ES-I3 (cell line): Measurements from ENCODE around the gene CAMTA1.

Experiments
- H3K36me3 ChIP-seq: 2 replicates; pipeline ENCODE4 v1.6.1; 2013; ENCODE audit warnings: mild to moderate bottlenecking, low read length, control low read depth, moderate library complexity; ENCODE audit not compliant: insufficient read depth
- H3K4me1 ChIP-seq: 2 replicates; pipeline ENCODE4 v1.6.1; 2013; ENCODE audit warnings: mild to moderate bottlenecking, control low read depth, low read length; ENCODE audit not compliant: insufficient read depth
- H3K9ac ChIP-seq: 2 replicates; pipeline ENCODE4 v1.6.1; 2013; ENCODE audit warnings: low read depth, mild to moderate bottlenecking, low read length, moderate library complexity
- H3K9me3 ChIP-seq: 2 replicates; pipeline ENCODE4 v1.6.1; 2013; ENCODE audit warnings: mild to moderate bottlenecking, low read length, moderate library complexity; ENCODE audit not compliant: control insufficient read depth, insufficient read depth

The CAMTA1 gene

DNA sequence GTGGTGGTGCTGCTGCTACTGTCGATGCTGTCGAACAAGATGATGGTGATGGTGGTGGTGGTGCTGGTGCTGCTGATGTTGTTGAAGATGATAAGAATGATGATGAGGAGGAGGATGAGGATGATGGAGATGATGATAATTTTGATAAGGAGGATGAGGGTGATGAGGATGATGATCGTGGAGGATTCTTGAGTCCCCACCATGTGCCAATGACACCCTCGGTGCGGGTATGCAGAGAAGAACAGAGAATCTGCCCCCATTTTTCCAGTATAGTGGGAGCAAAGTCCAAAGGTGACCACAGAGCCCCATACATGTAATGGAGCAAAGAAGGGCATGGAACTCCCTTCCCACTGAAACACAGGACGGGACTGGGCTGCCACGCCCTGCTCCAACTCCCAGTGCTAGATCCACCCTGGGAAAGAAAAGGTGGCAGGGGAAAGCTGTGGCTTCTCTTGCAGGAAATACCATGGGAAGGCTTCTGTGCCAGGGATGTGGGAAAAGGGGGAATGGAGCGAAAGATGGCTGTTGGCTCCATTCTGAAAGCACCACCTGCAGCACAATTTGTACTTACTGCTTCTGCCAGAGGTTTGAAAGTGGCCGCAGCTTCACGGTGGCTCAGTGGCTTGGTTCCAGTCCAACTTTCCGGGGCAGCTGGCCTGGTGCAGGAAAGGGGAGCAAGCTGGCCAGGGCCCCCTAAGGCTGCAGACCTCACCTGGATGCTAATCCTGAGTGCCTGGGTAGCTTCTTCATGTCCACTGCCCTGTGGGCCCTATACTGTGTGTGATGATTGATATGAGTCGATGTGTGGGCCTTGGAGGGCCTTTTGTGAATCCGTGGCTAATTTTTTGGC, 598.6 kb downstream of the CAMTA1 start:
- Histone ChIP-seq H3K9ac (no peak overlapping the region), H3K9me3 (no peaks in the 10 kb centered on the region), H3K36me3 (no peaks in the 10 kb centered on the region), H3K4me1 (peaks cover 18% of the 10 kb centered on the region)

DNA sequence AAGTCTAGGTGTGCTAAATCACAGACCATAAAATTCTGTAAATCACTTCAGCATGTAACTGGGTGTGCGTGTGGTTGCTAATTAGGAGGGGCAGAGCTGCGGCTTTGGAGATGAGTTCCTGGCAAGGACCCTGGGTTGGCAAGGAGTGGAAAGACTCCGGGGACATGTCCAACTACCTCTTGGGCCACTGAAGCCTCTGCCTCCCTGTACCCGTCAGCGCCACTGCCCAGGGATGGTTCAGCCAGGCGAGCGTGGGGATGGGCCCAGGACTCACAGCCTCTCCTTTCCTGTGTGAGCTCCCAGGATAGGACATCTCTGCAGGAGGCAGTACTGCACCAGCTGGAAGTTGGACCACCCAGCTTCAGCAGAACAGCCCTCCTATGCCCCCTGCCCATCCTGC, 599.4 kb downstream of the CAMTA1 start:
- no peaks in the 10 kb centered on the region for H3K36me3 ChIP-seq
- no peaks in the 10 kb centered on the region for H3K9me3 ChIP-seq
- no peak overlapping the region for H3K9ac ChIP-seq
- peaks cover 14% of the 10 kb centered on the region for H3K4me1 ChIP-seq

DNA sequence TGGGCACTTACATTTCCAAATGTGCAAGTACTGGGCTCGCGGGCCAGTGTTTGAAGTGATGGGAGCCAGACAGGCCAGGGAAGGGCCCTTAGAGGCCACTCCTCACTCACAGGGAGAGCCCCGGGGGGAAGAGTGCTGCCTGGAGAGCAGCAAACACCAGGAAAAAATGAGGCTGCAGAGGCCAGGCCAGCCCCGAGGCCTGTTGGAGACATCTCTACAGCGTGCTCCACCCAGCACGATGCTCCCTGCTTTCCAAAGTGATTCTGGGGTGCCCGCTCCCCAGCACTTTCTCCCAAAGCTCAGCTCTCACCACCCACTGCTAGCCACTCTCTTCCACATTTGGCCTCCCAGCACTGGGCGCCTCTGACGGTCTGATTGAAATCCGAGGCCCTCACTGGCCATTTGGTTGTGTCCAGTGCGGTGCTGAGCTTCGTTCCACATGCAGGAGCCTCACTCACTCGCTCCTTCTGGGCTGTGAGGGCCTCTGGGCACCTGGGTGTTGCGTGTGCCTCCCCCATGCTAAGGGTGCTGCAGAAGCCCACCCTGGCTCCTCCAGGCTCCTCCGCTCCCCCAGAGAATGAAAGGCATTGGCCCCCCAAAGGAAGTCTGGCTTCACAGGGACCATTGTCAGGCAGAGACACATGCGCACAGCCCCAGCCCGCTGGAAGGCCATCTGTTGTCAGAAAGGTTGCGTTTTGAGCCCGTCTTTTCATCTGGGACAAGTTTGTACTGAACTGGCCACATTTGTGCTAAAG, 600.4 kb downstream of the CAMTA1 start:
- no peaks in the 10 kb centered on the region for H3K9me3 ChIP-seq
- peaks cover 8% of the 10 kb centered on the region; the same call in 1 of the 2 replicates for H3K4me1 ChIP-seq
- no peak overlapping the region for H3K9ac ChIP-seq
- no peaks in the 10 kb centered on the region for H3K36me3 ChIP-seq

DNA sequence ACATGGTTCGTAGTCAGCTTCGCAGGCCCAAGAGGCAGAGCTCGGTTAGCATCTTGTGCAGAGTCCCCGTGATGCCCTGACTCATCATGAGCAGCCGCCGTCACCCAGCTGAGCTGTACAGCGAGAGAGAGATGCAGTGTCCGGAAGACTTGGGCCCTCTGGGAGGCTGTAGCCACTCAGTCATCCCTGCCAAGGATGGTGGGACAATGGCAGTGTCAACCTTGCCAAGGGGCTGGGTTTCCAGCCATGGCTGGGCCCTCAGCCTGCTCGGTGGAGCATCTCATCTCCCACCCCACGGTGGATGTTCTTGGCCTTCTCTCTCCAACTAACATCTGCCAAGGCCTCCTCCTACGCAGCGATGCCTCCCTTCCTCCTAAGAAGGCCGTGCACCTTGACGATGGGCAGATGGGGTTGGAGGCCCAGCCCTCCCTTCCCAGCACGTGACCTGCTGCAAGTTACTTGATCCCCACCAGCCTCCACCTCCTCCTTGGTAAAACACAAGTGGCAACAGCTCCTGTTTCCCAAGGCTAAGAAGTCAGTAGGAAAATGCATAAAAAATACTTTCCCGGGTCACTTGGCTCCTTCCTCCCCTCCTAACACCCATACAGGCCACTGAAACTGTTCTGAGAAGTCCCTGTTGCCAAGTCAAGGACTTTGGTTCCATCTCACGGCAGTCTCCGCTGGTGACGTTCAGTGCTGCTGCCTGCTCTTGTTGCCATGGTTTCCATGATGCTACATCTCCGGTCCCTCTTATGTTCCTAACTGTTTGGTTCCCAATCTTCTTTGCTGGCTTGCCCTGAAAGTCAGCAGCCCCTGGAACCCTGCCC, 601.2 kb downstream of the CAMTA1 start:
- Histone ChIP-seq H3K4me1 (peaks cover 6% of the 10 kb centered on the region; the same call in 1 of the 2 replicates), H3K9me3 (no peaks in the 10 kb centered on the region), H3K9ac (no peak overlapping the region), H3K36me3 (no peaks in the 10 kb centered on the region)

DNA sequence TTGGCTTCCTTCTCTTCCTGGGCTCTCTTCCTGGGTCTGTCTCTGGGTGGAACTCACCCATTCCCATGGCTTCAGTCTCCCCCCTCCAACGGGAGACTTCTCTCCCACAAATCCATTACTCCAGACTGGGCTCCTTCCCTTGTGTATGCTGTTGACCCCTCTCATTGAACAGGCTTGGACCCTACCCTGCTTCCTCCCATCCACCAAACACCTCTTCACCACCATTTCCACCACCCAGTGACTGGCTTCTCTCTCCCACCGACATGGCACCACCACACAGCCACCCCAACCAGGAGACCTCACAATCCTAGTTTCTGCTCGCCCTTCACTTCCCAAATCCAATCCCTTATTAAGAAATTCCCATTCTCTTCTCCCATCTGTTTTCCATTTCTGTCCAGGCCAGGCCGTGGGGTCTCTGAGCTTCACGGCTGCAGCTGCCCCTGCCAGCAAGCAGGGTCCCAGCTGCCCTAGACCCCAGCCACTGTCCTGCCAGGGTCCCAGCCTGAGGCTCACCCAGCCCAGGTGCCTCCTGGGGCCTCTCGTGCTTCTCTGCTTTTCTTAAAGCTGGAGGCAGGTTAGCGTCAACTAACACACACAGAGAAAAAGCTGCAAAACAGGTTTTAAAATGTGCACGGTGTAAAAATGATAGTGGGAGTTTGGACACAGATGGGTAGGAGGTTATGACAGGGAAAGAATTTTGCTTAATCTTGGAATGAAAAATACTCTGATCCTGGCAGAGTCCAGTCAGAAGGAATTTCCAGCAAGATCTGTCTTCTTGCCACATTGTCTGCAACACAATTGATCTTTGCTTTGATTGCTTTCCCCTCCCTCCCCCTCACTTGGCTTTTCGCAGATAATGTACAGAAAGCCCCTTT, 602.0 kb downstream of the CAMTA1 start:
- H3K4me1 ChIP-seq = peaks cover 6% of the 10 kb centered on the region; the same call in 1 of the 2 replicates
- no peaks in the 10 kb centered on the region for H3K9me3 ChIP-seq
- no peaks in the 10 kb centered on the region for H3K36me3 ChIP-seq
- no peak overlapping the region for H3K9ac ChIP-seq

DNA sequence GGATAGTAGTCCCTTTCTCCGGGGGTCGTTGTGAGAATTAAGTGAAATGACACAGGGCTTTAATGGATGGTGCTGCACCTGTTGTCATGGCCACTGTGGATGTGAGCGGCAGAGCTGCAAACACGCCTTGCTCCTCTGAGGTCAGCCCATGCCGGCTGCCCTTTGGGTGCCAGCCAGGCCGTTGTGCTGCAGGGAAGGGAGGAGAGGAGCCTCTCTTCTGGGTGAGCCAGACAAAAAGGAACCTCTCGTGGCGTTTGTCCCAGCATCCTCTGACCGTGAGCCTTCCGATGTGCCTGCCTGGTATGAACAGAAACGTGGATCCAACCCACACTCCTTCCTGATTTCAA, 602.9 kb downstream of the CAMTA1 start:
- H3K4me1 ChIP-seq = peaks cover 6% of the 10 kb centered on the region; the same call in 1 of the 2 replicates
- H3K9me3 ChIP-seq = no peaks in the 10 kb centered on the region
- H3K9ac ChIP-seq = no peak overlapping the region
- H3K36me3 ChIP-seq = no peaks in the 10 kb centered on the region

DNA sequence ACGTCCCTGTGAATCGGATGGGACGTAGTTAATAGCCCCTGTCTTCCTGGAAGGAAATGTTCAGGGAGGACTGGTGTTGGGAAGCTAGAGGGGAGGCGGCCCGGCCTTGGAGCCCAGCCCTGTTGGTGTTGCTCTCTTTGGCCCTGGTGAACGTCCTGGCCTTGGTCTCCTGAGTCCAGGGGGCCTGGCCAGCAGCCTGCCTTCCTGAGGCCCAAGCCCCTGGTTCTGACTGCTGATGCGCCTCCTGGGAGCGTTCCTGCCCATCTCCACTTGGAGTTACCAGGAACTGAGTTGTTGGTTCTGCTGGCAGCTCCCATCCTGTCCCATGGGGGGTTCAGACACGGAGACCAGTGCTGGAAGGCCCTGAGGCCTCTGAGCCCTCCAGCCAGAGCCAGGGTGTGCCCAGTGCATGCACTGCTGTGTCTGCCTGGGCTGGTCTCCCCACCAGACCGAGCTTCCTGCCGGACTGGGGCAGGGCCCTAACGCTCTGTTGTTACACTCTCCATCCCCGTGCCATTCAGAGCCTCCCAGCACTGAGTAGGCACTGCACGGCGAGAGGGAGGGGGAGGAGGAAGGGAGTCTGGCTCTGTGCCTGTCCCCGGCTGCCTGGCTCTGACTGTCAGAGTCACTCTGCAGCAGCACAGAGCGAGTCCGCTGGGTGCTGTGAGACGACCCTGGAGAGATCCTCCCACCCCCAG, 603.4 kb downstream of the CAMTA1 start:
- H3K36me3 ChIP-seq = no peaks in the 10 kb centered on the region
- H3K9ac ChIP-seq = no peak overlapping the region

DNA sequence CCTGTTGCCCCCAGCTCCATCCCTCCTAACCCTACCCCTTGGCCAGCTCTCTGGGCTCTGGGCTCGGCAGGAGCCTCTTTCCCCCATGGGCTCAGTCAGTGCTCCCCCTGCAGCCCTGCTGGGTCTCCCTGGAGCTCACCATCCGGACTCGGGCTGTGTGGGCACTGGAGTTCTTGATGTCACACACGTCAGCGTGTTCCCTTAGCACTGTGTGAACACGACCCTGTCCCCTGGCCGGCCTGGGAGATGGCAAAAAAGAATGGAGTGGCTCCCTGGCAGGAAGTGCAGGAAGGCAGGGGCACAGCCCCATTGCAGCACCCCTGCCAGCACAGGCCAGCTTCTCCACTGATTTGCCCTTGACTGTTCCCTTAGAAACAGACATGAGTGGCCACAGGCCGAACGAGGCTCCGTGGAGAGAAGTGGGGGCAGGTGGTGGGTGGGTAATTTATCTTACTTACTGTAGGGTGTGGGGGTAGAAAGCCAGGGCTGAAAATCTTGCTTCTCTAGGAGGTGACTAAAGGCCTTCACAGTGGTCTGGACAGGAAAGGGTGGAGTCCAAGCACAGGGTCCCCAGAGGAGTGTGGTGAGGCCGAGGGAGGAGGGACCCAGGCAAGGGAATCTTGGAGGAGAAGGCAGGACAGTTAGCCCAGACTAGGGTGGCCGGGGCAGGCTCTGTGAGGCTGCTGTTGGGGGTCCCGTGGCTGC, 604.1 kb downstream of the CAMTA1 start:
- H3K9ac ChIP-seq = no peak overlapping the region
- no peaks in the 10 kb centered on the region for H3K9me3 ChIP-seq
- H3K36me3 ChIP-seq = no peaks in the 10 kb centered on the region
- H3K4me1 ChIP-seq = peaks cover 6% of the 10 kb centered on the region; the same call in 1 of the 2 replicates

More for the DNA sequence above, 603.4 kb downstream of the CAMTA1 start:
- peaks cover 6% of the 10 kb centered on the region; the same call in 1 of the 2 replicates for H3K4me1 ChIP-seq
- no peaks in the 10 kb centered on the region for H3K9me3 ChIP-seq

DNA sequence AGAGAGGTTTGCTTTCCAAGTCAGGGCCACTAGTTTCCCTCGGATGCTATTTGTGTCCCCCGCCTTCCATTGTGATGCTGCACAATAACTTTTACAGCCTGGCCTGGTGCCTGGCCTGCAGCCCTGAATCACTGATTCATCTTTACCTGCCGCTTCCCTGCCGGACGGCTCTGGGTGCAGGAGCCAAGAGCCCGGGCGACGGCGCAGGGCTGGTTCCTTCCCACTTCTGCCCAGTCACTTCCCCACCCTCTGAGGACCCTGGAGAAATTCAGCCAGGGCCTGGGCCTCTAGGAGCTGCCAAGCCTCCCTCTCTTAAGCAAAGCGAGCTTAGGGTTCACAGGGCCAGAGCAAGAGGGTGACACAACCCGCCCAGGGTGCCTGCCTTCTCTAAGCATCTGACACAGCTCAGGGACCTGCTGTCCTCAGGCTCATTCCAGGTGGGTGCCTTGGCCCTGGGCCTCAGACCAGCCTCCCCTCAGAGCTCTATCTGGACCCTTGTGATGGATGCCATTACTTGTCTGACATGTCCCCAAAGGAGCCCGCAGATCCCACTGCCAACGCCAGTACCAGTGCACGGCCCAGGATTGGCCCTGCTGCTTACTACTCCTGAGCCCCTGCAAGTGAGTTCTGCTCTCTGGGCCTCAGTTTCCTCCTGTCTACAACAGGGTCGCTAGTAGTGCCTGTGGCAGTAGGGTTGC, 604.8 kb downstream of the CAMTA1 start:
- Histone ChIP-seq H3K4me1 (peaks cover 6% of the 10 kb centered on the region; the same call in 1 of the 2 replicates), H3K9ac (no peak overlapping the region)

DNA sequence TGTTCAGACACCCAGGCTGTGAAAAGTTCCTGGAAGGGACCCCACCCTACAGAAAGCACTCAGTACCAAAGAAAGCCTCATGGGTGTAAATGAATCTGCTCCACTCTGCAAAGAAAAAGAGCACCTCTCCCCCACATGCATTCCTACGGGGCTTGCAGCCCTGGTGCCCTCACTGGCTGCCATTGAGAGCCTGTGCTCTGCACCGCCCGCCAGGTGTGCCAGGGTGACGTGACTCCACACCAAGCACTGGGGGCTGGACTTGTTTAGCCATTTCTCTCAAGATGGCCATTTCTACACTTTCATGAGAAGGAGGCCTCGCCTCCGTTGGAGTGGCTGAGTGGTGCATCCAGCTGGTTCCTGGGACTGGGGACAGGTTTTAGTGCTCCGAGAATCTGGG, 605.3 kb downstream of the CAMTA1 start:
- peaks cover 3% of the 10 kb centered on the region; the same call in 1 of the 2 replicates for H3K9me3 ChIP-seq
- no peaks in the 10 kb centered on the region for H3K36me3 ChIP-seq
- H3K9ac ChIP-seq = no peak overlapping the region
- H3K4me1 ChIP-seq = peaks cover 6% of the 10 kb centered on the region; the same call in 1 of the 2 replicates

More for the DNA sequence above, 604.8 kb downstream of the CAMTA1 start:
- Histone ChIP-seq H3K9me3 (peaks cover under 1% of the 10 kb centered on the region; the same call in 1 of the 2 replicates), H3K36me3 (no peaks in the 10 kb centered on the region)

DNA sequence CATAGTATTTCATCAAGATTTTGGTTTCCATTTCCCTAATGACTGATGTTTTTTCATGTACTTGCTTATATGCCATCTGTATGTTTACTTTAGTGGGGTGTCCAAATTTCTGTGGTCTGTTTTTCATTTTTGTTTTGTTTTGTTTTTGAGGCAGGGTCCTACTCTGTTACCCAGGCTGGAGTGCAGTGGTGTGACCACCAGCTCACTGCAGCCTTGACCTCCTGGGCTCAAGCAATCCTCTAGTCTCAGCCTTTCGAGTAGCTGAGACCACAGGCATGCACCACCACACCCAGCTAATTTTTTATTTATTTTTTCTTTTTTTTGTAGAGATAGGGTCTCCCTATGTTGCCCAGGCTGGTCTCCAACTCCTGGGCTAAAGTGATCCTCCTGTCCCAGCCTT, 607.9 kb downstream of the CAMTA1 start:
- no peak overlapping the region for H3K9ac ChIP-seq
- no peaks in the 10 kb centered on the region for H3K36me3 ChIP-seq
- H3K4me1 ChIP-seq = peaks cover 6% of the 10 kb centered on the region; the same call in 1 of the 2 replicates
- peaks cover 3% of the 10 kb centered on the region; the same call in 1 of the 2 replicates for H3K9me3 ChIP-seq

DNA sequence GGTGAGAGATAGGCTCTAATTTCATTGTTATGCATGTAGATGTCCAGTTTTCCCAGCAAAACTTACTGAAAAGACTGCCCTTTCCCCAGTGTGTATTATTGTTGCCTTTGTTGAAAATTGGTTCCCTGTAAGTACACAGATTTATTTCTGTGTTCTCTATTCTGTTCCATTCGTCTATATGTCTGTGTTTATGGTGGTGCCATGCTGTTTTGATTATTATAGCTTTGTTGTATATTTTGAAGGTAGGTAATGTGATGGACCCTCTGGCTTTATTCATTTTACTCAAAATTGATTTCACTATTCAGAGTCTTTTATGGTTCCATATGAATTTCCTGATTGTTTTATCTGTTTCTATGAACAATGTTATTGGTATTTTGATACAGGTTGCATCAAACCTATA, 610.0 kb downstream of the CAMTA1 start:
- Histone ChIP-seq H3K9ac (no peak overlapping the region), H3K9me3 (peaks cover 11% of the 10 kb centered on the region; the same call in 1 of the 2 replicates)

More for the DNA sequence above, 610.0 kb downstream of the CAMTA1 start:
- no peaks in the 10 kb centered on the region for H3K36me3 ChIP-seq
- H3K4me1 ChIP-seq = no peaks in the 10 kb centered on the region
